GM21447 (cell line): ENCODE data around the gene GTF2E1.

ENCODE experiments used
- ATAC-seq: cut with Tn5 transposase; IDR thresholded peaks from one replicate; pipeline ENCODE4 v1.9.1; 2021; ENCODE audit not compliant: unreplicated experiment

The GTF2E1 gene

DNA sequence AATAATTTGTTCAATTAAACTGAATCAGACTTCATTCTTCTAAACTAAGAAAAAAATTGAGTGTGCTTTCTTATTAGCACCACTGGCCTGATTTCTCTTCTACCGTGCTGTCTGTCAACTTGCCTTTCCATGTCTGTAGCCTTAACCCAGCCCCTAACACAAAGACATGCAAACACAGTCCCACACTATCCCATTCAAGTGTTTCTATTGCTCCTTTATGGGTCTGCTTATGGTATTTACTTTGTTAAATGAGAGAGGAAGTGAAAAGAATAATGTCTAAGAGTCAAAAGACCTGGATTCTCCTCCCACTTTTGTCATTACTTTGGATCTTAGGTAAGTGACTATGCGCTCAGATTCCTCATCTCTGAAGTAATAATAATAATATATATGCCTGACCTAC is 55.3 kb downstream of the GTF2E1 start:
- no peak for ATAC-seq

- no peak for ATAC-seq
These were observed 55.8 kb downstream of the GTF2E1 start for GRCh38 chr3:120798346-120798745.

GRCh38 chr3:120800625-120801024 is 58.1 kb downstream of the GTF2E1 start:
- ATAC-seq, result no peak

- ATAC-seq, result no peak
These were observed 58.9 kb downstream of the GTF2E1 start for GRCh38 chr3:120801484-120801883.

GRCh38 chr3:120802916-120803315 is 60.4 kb downstream of the GTF2E1 start:
- ATAC-seq, result no peak

DNA sequence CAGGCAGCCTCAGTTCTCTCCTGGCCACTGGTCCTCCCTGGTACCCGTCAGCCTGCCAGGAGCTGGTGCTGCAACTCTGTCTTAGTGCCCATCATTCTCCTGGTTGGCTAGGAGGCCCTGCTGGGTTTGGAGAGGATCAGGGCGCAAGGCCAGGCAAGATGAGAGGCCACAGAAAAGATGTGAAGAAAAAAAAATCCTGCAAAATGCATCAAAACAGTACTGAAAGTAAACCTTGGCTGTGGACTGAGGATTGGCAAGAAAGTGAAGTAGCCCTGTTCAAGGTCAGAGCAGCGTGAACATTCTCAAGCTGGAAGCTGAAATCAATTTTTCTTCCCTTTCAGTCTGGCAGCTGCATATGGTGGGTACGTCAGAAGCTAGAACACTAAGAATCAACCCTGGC is 74.2 kb downstream of the GTF2E1 start:
- no peak for ATAC-seq

DNA sequence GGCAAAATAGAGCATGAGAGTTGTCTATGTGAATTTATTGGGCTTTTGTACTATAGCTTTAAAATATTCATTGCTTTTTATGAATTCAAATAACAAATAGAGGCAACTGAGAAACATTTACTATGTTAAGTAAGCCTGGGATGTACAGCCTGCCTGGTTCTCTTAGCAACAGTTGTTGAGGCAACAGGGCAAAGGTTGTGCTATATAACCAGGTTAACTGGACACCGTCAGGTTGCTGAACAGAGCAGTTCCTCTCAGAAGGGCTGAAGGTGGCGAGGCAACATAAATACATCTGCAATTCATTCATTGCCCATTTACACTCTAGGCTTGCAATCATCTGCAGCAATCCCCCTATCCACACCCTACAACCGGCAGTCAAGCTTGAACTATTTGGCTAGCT is 78.2 kb downstream of the GTF2E1 start:
- no peak for ATAC-seq

- no peak for ATAC-seq
These were observed 78.9 kb downstream of the GTF2E1 start for GRCh38 chr3:120821426-120821825.

DNA sequence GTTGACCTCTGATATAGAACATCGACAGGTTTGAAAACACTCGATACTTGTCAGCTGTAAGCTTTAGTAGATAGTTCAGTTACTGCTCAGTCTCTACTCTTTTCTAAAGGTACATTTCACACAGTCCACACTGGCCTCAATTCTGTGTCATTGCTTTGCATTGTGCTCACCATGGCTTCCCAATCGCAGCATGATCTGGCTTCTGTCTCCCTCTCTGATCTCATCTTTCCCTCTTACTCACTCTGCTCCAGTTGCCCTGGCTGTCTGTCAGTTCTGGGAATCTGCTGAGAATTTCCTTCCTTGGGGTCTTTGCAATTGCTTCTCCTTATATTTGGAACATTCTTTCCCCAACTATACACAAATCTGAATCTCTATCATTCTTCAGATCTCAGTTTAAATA is 80.6 kb downstream of the GTF2E1 start:
- no peak for ATAC-seq

GRCh38 chr3:120824613-120825012 is 82.1 kb downstream of the GTF2E1 start:
- no peak for ATAC-seq

DNA sequence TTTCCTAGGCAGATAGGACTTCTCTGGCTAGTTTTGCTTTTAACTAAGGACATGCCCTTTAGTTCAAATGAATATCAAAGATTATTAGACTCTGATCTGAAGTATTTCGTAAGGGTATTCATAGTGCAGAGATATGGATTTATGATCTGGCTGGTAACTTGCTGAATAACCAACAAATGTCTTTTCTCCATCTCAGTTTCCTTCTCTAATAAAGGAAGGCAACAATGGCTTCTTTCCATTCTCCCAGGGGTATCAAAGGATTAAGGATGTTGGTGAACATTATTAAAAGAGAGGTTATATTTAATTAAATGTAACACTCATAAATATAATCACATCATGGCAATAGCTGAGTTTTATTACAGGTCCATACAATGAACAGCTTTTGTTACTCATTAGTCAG is 86.3 kb downstream of the GTF2E1 start:
- ATAC-seq, result no peak

DNA sequence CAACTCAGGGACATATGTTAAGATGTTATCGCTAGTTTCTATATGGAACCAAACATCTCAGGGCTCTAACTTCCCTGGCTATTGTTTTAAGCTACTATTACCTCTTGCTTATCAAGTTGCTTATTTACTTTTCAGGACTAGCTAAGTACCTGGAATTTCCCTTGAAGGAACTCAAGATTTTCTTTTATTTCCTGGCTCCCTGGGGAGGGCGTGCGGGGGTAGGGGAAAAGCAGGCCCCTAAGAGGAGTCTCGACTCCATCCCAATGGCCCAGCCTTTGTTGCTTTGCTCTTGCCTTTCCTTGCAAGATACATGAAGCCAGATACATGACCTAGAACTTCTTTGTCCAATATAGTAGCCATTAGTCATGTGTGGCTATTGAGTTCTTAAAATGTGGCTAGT is 88.5 kb downstream of the GTF2E1 start:
- ATAC-seq, result no peak
